ENCODE data around the gene MBNL2. TPM values are rescaled to one million over a fixed set of nuclear protein-coding genes. Genes with fewer than 3 reads are reported as not detected.
A peak's percentile ranks its signal among the peaks of the same experiment; 100 is the strongest.

Gene MBNL2
- total and polyA plus RNA-seq, 7 donors, result 11.8 to 110 (median 84.7) TPM

- Histone ChIP-seq H3K9me3 (no peaks in the 10 kb centered on the region), H3K27ac (peak overlapping the region; percentile 99 to 100 (median 100)), H3K4me3 (peak overlapping the region; percentile 69 to 83 (median 81)), H3K27me3 (no peaks in the 10 kb centered on the region), H3K36me3 (no peaks in the 10 kb centered on the region), H3K4me1 (peaks cover 0 to 37% (median 25%) of the 10 kb centered on the region in 4 donors)
- intact Hi-C loops (cut with DNase I), result loop anchor here (5.0 kb wide), 5 partner anchors 76 to 1756 kb away; partner anchors contain the start of genes DNAJC3, MBNL2 and UGGT2
- peak; percentile 100 for DNase-seq
- 1 to 2% methylated on average over 50 of the region's 50 CpGs for WGBS, 2 donors
- TF ChIP-seq CTCF (IDR thresholded peaks at IDR 0.05) (no peak), EP300 (IDR thresholded peaks at IDR 0.05) (peak in 2 of 4 donors; percentile 21 to 27), POLR2A (IDR thresholded peaks at IDR 0.05) (peak; percentile 55 to 70), POLR2AphosphoS5 (IDR thresholded peaks at IDR 0.05) (peak; percentile 77 to 90 (median 88))
These were observed 211.0 kb downstream of the MBNL2 start for GRCh38 chr13:97432917-97433726.

- no peaks in the 10 kb centered on the region for H3K27me3 ChIP-seq
- peak in 1 of 4 donors; percentile 10 for TF ChIP-seq EP300 (IDR thresholded peaks at IDR 0.05)
- TF ChIP-seq POLR2A (IDR thresholded peaks at IDR 0.05), result peak; percentile 50 to 67
- TF ChIP-seq CTCF (IDR thresholded peaks at IDR 0.05), result no peak
- TF ChIP-seq POLR2AphosphoS5 (IDR thresholded peaks at IDR 0.05), result peak; percentile 80 to 91 (median 86)
- DNase-seq, result peak; percentile 96
- no peaks in the 10 kb centered on the region for H3K9me3 ChIP-seq
- H3K4me3 ChIP-seq, result peak within 1 kb of the TSS; percentile 69 to 83 (median 81)
- WGBS, 2 donors, result 0% methylated on average over 94 of the region's 94 CpGs
- peak within 1 kb of the TSS; percentile 99 to 100 (median 100) for H3K27ac ChIP-seq
- H3K4me1 ChIP-seq, result peaks cover 0 to 44% (median 28%) of the 10 kb centered on the region in 4 donors
- intact Hi-C loops (cut with DNase I), result loop anchor here (5.0 kb wide), 5 partner anchors 77 to 1757 kb away; partner anchors contain the start of genes DNAJC3, MBNL2 and UGGT2
- no peaks in the 10 kb centered on the region for H3K36me3 ChIP-seq
These were observed 211.7 kb downstream of the MBNL2 start, which contains the start of gene RAP2A for GRCh38 chr13:97433727-97434396. Gene RAP2A, plus strand, starts transcription at chr13:97434169. Its CDS starts 302 bp downstream, at chr13:97434471.

- intact Hi-C loops (cut with DNase I), result loop anchor here (5.0 kb wide), 6 partner anchors 77 to 1757 kb away; partner anchors contain the start of genes DNAJC3, MBNL2 and UGGT2
- Histone ChIP-seq H3K4me3 (peak overlapping the region; percentile 69 to 83 (median 81)), H3K27me3 (no peaks in the 10 kb centered on the region), H3K27ac (peak overlapping the region; percentile 99 to 100 (median 100)), H3K9me3 (no peaks in the 10 kb centered on the region), H3K36me3 (no peaks in the 10 kb centered on the region), H3K4me1 (peaks cover 0 to 51% (median 30%) of the 10 kb centered on the region in 4 donors)
- DNase-seq, result peak; percentile 78
- 0% methylated on average over 60 of the region's 60 CpGs for WGBS, 2 donors
- TF ChIP-seq POLR2A (IDR thresholded peaks at IDR 0.05), result no peak
- peak in 1 of 4 donors; percentile 12 for TF ChIP-seq POLR2AphosphoS5 (IDR thresholded peaks at IDR 0.05)
These were observed 212.5 kb downstream of the MBNL2 start for GRCh38 chr13:97434397-97435201.

- WGBS, 2 donors, result 38 to 39% methylated on average over 3 of the region's 3 CpGs
- peaks cover 0 to 55% (median 30%) of the 10 kb centered on the region in 4 donors for H3K4me1 ChIP-seq
These were observed 213.2 kb downstream of the MBNL2 start for GRCh38 chr13:97435323-97435722.

More at GRCh38 chr13:97435323-97435722, 213.2 kb downstream of the MBNL2 start:
- peak overlapping the region; percentile 69 to 83 (median 81) for H3K4me3 ChIP-seq
- H3K27me3 ChIP-seq, result no peaks in the 10 kb centered on the region
- intact Hi-C loops (cut with DNase I), result loop anchor here (5.0 kb wide), 1 partner anchor 542 kb away; no protein-coding TSS in a partner anchor
- H3K27ac ChIP-seq, result peak overlapping the region in 1 of 4 donors; percentile 100
- no peaks in the 10 kb centered on the region for H3K36me3 ChIP-seq
- TF ChIP-seq POLR2AphosphoS5 (IDR thresholded peaks at IDR 0.05) (no peak), CTCF (IDR thresholded peaks at IDR 0.05) (no peak), POLR2A (IDR thresholded peaks at IDR 0.05) (no peak), EP300 (IDR thresholded peaks at IDR 0.05) (no peak)
- no peaks in the 10 kb centered on the region for H3K9me3 ChIP-seq
- DNase-seq, result no peak
